ENCODE measurements around the gene PIH1D1. TPM values are rescaled to one million over a fixed set of nuclear protein-coding genes. Genes with fewer than 3 reads are reported as not detected.
A peak's percentile ranks its signal among the peaks of the same experiment; 100 is the strongest.

PIH1D1 gene
- total RNA-seq, 1 experiment from 2014 or later, result 166 TPM

DNA sequence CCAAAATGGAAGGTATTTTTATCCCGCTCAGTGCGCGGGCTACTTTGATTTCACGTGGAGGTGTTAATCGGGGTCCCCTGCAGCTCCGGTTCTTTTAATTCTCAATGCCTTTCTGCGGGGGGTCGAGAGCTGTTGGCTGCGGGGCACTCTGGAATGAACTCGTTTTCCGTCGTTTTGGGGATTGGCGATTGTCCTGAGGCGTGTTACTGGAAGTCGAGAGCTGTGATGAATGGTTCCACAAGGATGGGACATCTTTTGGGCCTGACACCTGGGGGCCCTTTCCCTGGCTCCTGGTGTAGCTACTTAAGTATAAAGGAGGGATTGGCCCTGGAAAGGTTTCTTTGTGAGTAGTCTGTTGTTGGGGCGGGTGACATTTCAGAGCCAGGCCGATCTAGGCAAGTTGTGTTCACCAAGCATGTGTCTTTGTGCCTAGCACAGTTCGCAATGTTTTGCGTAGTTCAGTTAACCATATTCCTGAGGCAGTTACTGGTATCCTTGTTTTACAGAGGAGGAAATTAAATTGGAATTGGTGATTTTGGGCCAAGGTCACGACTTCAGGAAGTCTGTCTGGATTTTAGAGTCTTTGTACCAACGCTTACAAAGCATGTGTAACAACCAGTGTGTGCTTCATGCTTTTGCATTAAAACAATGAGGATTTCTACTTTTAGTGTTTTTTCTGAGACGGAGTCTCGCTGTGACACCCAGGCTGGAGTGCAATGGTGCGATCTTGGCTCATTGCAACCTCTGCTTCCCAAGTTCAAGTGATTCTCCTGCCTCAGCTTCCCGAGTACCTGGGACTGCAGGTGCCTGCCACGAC lies 36.6 kb upstream of the PIH1D1 start:
- DNase-seq, result no peak

More for the DNA sequence above, 36.6 kb upstream of the PIH1D1 start:
- Histone ChIP-seq H2AFZ (ENCODE audit: low read length) (no peak overlapping the region), H3K56ac (ENCODE audit: insufficient read length, low read depth, low read length) (peak overlapping the region; percentile 91), H3K27me3 (ENCODE audit: insufficient read depth, low read length) (no peaks in the 10 kb centered on the region), H4K20me1 (ENCODE audit: control insufficient read depth, insufficient read depth, insufficient read length) (no peaks in the 10 kb centered on the region), H3K18ac (ENCODE audit: insufficient read length, low read depth, low read length) (peak overlapping the region; percentile 91), H3K79me2 (ENCODE audit: insufficient read depth, low read length) (peaks cover 18% of the 10 kb centered on the region), H2BK20ac (ENCODE audit: low read depth, low read length, poor library complexity, severe bottlenecking) (no peak overlapping the region), H3K23ac (ENCODE audit: insufficient read length, low read depth, low read length) (no peak overlapping the region), H2BK12ac (ENCODE audit: insufficient read length, low read depth, low read length) (no peak overlapping the region), H4K91ac (ENCODE audit: insufficient read length, low read depth, low read length) (peak overlapping the region; percentile 49), H3K79me1 (ENCODE audit: insufficient read depth, low read depth, low read length, poor library complexity, severe bottlenecking) (no peaks in the 10 kb centered on the region), H2BK15ac (ENCODE audit: low read depth, low read length) (no peak overlapping the region), H3K9me3 (ENCODE audit: control insufficient read depth, low read depth, low read length) (no peaks in the 10 kb centered on the region), H2BK120ac (ENCODE audit: low read depth, low read length, poor library complexity, severe bottlenecking) (no peak overlapping the region), H3T11ph (ENCODE audit: low read length) (no peak overlapping the region), H3K4me1 (ENCODE audit: insufficient read depth, low read length) (no peaks in the 10 kb centered on the region), H3K27ac (ENCODE audit: insufficient read length, low read depth, low read length) (peak overlapping the region; percentile 59), H3K23me2 (ENCODE audit: insufficient read length, low read depth, low read length, poor library complexity, severe bottlenecking) (peaks cover 13% of the 10 kb centered on the region), H3K4me2 (ENCODE audit: insufficient read depth, insufficient read length, low read length) (peak overlapping the region; percentile 100), H4K8ac (replicated peaks; ENCODE audit: insufficient read length, low read depth, low read length) (no peak overlapping the region), H2BK5ac (ENCODE audit: insufficient read length, low read length) (peak overlapping the region; percentile 97), H2AK5ac (ENCODE audit: insufficient read length, low read length) (peak overlapping the region; percentile 27), H3K14ac (ENCODE audit: insufficient read depth, low read length) (peak overlapping the region; percentile 99), H3K9ac (ENCODE audit: extremely low read depth, insufficient read length, low read length) (peak overlapping the region; percentile 100), H3K4ac (ENCODE audit: low read depth, low read length) (no peak overlapping the region; the same call in 1 of the 2 replicates), H4K5ac (ENCODE audit: insufficient read length, low read depth, low read length) (peak overlapping the region; percentile 91)
- Mint-ChIP-seq H3K36me3 (ENCODE audit: insufficient read depth in 1 of 3, low read depth in 3 of 3) (peaks cover 52 to 58% (median 55%) of the 10 kb centered on the region in 3 experiments), H3K27ac (peak overlapping the region; percentile 99 to 100 (median 100)), H3K9me3 (peaks cover 12 to 14% of the 10 kb centered on the region in 2 experiments; a peak in 4 of 5 replicates), H3K27me3 (ENCODE audit: low read depth) (peaks cover 11% of the 10 kb centered on the region; the same call in 1 of the 2 replicates), H3K4me3 (peak overlapping the region; percentile 91 to 96), H3K4me1 (peaks cover 13 to 20% of the 10 kb centered on the region in 2 experiments)
- TF ChIP-seq, protein P1, sequence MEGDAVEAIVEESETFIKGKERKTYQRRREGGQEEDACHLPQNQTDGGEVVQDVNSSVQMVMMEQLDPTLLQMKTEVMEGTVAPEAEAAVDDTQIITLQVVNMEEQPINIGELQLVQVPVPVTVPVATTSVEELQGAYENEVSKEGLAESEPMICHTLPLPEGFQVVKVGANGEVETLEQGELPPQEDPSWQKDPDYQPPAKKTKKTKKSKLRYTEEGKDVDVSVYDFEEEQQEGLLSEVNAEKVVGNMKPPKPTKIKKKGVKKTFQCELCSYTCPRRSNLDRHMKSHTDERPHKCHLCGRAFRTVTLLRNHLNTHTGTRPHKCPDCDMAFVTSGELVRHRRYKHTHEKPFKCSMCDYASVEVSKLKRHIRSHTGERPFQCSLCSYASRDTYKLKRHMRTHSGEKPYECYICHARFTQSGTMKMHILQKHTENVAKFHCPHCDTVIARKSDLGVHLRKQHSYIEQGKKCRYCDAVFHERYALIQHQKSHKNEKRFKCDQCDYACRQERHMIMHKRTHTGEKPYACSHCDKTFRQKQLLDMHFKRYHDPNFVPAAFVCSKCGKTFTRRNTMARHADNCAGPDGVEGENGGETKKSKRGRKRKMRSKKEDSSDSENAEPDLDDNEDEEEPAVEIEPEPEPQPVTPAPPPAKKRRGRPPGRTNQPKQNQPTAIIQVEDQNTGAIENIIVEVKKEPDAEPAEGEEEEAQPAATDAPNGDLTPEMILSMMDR (conservative IDR thresholded peaks at IDR 0.05), result no peak
- no CpG with 5 or more reads among the region's 26 CpGs for WGBS (ENCODE audit: extremely low coverage, insufficient read length, low lambda C conversion rate)

Measured in H9 (cell line).